ENCODE results near the gene PRKAB1.
"Not testable (repeated sequence)": the region's sequence is repeated elsewhere in the genome, so short reads cannot be mapped to it uniquely, and the experiment has no call there.

Gene PRKAB1

GRCh38 chr12:119685375-119685774, 17.4 kb downstream of the PRKAB1 start:
- no peak for DNase-seq

GRCh38 chr12:119686355-119686754, 18.4 kb downstream of the PRKAB1 start:
- DNase-seq: no peak

- no peak for DNase-seq
Observed at GRCh38 chr12:119686776-119687175, 18.8 kb downstream of the PRKAB1 start.

DNA sequence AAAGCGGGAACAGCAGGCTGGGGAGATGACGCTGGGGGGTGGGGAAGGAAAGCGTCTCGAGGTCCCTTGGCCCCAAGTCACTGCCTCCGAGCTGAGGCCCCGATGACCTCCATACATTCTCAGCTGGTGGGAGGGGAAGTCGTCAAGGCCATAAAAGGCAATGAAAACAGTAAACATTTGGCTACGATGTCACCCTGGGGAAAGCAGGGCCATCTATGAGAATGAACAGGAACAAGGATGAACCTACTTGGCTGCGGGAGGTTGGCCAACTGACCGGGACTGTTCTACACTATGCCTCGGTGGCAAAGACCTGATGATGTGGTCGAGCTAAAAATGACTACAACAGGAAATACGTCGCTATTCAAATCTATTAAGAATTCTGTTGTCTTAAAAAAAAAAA, 19.5 kb downstream of the PRKAB1 start:
- DNase-seq: no peak

DNA sequence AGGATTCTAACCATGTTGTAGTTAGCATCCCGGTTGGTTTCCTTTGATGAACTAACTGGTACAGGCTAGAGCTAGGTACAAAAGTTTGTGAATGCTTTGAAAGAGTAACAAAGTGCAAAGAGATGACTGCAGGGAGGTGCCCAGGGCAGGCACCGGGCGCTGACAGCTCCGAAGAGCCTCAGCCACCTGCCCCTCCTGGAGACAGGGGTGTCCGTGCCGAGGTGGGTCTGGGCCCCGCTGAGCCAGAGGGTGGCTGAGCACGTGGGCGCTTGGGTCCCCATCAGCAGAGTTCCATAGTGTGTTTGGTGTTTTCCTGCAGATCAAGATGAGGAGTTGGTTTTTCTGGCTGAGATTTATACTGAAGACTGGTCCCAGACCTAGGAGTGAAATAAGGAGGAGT, 19.9 kb downstream of the PRKAB1 start:
- DNase-seq: no peak

DNA sequence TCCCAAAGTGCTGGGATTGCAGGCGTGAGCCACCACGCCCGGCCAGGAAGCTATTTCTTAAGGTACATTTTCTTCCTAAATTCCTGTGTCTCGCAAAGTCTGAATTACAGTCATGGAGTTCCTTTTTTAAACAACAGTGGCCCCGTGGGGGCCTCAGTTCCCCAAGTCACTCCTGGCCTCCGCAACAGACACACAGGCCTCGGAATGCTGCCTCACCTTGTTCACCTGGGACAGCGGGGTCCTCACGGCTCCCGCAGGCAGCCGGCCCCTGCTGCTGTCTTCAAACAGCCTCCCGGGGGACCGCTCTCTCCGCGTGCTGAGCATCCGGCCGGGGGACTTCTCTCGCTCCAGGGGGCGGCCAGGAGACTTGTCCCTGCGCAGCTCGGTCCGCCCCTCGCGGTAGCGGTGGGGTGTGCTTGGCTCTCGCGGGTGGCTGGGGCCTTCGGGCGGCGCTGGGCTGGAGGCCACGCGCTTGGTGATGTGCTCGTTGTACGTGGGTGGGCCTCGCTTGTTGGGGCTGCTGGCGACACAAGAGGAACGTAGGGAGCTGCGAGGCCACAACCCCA, 22.1 kb downstream of the PRKAB1 start:
- no peak for DNase-seq

DNA sequence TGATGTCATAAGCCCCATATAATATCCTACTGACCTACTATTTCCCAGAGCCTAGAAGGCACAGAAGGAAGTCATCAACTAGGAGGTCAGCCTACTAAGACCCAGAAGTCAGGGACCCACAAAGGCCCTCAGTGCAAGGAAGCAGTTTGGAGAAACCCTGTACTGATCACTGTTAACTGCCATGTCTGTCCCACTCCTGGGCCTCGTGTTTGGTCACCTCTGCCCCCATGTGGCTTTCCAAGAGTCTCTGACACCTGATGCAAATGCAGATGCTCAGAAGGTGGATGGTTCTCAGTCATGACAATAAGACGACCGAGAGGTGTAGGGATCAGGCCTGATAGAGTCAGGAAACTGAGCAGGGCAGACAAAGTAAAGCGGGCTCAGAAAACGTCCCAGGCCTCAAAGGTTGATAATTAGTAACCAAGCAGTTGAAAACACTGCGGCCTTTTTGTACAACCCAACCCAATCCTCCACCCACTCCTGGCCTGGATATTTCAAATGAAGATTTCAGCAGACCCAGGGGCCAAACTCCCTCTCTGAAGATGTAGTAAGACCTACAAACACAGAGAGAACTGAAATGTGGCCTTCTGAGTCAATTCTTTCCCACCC, 23.4 kb downstream of the PRKAB1 start:
- DNase-seq: no peak

GRCh38 chr12:119692410-119692809, 24.5 kb downstream of the PRKAB1 start:
- DNase-seq: no peak

- DNase-seq: no peak
Observed at GRCh38 chr12:119692997-119693396, 25.1 kb downstream of the PRKAB1 start.

GRCh38 chr12:119693511-119693910, 25.6 kb downstream of the PRKAB1 start:
- DNase-seq: no peak

- no peak for DNase-seq
Observed at GRCh38 chr12:119694111-119694510, 26.2 kb downstream of the PRKAB1 start.

DNA sequence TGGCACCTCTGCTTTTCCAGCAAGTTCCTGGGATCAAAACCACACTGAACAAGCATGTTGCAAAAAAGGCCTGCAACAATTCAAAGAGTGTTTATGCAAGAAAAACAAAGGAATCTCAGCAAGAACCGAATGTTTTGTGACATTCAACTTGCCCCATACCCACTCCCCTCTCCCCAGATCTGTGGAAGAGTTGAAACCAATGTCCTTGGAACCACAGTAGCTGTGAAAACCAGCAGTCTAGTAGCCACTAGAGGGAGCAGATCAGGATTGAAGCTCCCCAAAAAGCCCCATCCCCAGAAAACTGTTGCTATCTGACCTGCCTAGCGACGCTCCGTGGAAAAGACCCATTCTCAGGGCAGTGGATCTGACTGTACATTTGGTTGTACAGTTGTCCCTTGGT, 27.1 kb downstream of the PRKAB1 start:
- DNase-seq: no peak

GRCh38 chr12:119696943-119697342, 29.0 kb downstream of the PRKAB1 start:
- no peak for DNase-seq

- DNase-seq: no peak
Observed at GRCh38 chr12:119699199-119699760, 31.3 kb downstream of the PRKAB1 start.

DNA sequence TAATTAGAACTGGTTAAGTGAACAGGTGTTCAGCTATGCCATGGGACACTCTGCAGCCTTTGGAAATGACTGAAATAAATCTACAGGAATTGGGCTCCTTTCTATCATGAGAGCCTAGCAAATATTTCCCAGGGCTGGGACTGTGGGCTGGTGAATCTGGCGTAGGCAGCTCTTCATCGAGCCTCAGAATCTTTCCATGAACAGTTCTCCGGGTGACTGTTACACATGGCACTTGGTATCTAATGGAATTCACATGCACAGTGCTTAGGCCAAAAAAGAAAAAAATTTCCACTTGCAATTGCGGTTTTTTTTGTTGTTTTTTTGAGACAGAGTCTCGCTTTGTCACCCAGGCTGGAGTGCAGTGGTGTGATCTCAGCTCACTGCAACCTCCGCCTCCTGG, 32.1 kb downstream of the PRKAB1 start:
- no peak for DNase-seq

GRCh38 chr12:119704065-119704747, 36.3 kb downstream of the PRKAB1 start:
- DNase-seq: no peak

- no peak for DNase-seq
Observed at GRCh38 chr12:119705182-119705581, 37.2 kb downstream of the PRKAB1 start.

- not testable (repeated sequence) for DNase-seq
Observed at GRCh38 chr12:119706427-119706826, 38.5 kb downstream of the PRKAB1 start.

DNA sequence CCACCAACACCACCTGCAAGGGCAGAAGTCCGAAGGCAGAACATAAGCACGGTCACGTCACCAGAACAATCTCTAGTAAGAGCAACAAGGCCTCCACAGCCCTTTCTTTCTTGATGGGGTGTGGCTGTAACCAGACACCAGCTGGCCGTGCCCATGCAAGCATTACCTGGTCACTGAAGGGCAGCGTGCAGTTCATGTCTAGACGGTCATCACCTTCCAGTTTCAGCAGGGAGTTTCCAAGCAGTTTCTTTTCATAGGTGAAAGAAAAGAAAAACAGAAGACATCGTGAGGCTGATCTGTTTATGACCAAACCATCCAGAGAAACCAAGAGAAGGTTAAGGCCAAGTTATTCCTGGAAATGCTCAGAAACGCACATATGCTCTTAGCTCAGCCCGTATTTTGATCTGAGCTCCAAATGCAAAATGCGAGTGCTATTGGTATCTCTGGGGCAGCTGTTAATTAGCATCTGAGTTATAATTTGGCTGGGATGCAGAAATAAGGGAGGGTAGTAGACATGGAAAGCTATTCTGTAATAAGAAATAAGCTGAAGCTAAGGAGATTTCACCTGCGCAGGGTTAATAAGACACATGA, 42.5 kb downstream of the PRKAB1 start:
- DNase-seq: no peak

DNA sequence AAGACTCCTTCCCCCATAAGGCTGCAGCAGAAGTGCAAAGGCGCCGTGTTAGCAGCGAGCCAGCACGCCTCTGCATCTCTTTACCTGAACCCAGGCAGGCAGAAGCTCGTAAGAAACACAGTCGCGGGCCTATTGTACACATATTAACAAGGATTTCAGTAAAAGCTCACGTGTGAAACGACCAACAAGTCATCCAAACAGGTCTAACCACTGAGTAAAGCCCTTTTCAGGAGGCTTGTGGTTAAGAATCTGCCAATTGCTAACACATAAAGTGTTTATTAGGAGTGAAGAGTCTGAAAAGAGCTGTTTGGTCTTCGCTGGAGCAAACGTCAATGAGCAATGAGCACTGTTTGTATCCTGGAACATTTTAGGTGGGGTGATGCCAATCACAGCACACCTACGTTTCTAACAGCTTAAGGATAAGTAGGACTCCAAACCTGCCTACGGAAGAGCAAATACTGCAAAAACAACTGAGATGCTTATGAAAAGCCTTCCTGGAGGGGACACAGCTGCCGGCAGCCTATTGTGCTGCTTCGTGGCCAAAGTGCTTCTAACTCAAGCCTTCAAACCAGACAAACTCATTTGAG, 43.1 kb downstream of the PRKAB1 start:
- DNase-seq: no peak

DNA sequence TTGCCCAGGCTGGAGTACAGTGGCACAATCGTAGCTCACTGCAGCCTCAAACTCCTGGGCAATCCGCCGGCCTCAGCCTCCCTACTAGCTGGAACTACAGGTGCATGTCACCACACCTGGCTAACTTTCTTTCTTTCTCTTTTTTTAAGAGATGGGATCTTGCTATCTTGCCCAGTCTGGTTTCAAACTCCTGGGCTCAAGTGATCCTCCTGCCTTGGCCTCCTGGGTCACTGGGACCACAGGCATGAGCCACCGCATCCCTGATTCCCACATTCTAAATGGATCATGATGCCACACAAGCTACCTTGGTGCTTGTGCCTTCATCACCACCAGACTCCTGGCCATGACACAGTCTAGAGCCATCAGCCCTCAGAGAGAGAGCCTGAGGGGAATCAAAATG, 43.8 kb downstream of the PRKAB1 start:
- DNase-seq: no peak

- DNase-seq: no peak
Observed at GRCh38 chr12:119712721-119713120, 44.8 kb downstream of the PRKAB1 start.

GRCh38 chr12:119713551-119714031, 45.7 kb downstream of the PRKAB1 start:
- no peak for DNase-seq
